ENCODE data around the gene CHD6.

DNA sequence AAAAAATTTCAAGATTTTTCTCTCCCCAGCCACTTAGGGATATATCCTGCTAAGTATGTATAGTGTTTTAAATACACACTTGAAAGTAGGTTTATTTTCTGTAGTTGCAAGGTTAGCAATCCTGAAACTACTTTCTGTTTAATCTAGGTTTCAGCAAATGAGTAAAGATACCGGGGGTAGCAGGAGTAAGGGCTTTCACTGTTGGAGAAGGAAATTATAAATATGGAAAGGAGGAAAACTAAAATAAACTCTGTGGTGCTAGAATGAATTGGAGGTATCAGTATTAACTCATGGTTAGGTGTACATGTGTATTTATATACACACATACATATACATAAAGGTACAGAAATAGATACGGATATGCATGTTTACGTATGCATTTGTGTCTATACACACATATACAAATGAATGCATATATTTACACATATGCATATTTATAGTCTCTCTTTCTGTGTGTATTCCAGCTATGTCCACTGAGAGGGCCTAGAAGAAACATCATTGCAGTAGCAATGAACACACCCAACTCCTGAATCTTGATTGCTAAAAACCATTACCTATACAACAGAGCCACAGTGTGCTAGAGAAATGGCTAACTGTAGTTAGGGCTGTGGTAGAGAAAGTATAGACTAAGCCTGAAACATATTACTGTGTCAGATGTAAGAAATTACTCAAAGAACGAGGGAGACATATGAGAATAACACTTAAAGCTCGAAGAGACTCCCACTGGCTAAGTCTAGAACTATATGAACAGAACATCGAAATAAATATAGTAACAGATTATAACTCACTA, 155.6 kb downstream of the CHD6 start:
- TF ChIP-seq, protein P1, sequence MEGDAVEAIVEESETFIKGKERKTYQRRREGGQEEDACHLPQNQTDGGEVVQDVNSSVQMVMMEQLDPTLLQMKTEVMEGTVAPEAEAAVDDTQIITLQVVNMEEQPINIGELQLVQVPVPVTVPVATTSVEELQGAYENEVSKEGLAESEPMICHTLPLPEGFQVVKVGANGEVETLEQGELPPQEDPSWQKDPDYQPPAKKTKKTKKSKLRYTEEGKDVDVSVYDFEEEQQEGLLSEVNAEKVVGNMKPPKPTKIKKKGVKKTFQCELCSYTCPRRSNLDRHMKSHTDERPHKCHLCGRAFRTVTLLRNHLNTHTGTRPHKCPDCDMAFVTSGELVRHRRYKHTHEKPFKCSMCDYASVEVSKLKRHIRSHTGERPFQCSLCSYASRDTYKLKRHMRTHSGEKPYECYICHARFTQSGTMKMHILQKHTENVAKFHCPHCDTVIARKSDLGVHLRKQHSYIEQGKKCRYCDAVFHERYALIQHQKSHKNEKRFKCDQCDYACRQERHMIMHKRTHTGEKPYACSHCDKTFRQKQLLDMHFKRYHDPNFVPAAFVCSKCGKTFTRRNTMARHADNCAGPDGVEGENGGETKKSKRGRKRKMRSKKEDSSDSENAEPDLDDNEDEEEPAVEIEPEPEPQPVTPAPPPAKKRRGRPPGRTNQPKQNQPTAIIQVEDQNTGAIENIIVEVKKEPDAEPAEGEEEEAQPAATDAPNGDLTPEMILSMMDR (IDR thresholded peaks at IDR 0.05), result no peak
- TF ChIP-seq POLR2A (IDR thresholded peaks at IDR 0.05), result no peak

All from uterus (tissue), 2 donors.